Measurements from ENCODE around the gene CERT1.
A peak's percentile ranks its signal among the peaks of the same experiment; 100 is the strongest.
"Not testable (repeated sequence)": the region's sequence is repeated elsewhere in the genome, so short reads cannot be mapped to it uniquely, and the experiment has no call there.

Gene CERT1

DNA sequence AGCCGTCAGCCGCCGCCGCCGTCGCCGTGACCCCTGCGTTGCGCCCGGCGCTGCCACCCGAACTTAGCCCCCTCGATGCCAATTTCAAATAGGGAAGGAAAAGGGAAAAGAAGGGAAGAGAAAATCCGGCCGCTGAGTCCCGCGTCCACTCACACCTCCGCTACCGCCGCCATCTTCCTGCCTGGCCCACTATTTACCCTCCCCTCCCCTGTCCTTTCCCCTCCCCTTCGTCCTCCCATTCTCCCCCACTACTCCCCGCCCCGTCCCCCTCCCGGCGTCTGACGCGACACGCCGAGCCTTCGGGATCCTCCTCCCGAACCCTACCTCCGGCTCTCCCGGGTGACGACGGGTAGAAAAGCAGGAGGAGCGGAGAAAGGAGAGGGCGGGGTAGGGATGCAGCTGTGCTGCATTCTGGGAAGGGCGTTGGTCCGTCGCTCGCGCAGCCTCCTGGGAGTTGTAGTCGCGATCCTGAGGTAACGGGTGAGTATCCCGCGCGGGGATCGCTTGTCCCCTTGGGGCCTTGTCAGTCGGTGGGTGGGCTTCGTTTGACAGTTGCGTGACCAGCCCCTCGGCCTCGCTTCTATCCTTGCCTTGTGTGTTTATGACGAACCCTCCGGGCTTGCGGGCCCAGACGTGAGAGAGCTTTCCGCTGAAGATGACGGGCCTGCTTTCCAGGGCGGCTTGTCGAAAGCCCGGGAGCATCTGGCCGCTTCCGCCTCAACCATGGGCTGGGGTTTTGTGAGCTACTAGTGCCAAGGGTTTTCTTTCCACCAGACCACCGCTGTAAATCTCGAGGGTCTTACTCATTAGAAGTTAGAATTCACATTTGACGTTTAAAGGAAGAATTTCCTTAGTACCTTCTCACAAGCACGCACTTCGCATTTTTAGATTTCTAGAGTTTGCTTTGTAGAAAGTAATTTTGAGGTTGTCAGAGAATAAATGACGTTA is at the start of gene CERT1, which contains the start of gene POLK:
Gene CERT1, minus strand, starts transcription at position 195 of the 948 bp plus-strand sequence. CDS start 422 bp downstream, outside the sequence.
Gene POLK, plus strand, starts transcription at position 457 of the 948 bp plus-strand sequence.
- peak; percentile 95 to 96 for DNase-seq

DNA sequence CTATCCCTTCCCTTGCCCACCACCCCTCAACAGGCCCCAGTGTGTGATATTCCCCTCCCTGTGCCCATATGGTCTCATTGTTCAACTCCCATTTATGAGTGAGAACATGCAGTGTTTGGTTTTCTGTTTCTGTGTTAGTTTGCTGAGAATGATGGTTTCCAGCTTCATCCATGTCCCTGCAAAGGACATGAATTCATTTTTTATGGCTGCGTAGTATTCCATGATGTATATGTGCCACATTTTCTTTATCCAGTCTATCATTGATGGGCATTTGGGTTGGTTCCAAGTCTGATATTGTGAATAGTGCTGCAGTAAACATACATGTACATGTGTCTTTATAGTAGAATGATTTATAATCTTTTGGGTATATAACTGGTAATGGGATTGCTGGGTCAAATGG is 49.2 kb upstream of the CERT1 start:
- DNase-seq: not testable (repeated sequence)

DNA sequence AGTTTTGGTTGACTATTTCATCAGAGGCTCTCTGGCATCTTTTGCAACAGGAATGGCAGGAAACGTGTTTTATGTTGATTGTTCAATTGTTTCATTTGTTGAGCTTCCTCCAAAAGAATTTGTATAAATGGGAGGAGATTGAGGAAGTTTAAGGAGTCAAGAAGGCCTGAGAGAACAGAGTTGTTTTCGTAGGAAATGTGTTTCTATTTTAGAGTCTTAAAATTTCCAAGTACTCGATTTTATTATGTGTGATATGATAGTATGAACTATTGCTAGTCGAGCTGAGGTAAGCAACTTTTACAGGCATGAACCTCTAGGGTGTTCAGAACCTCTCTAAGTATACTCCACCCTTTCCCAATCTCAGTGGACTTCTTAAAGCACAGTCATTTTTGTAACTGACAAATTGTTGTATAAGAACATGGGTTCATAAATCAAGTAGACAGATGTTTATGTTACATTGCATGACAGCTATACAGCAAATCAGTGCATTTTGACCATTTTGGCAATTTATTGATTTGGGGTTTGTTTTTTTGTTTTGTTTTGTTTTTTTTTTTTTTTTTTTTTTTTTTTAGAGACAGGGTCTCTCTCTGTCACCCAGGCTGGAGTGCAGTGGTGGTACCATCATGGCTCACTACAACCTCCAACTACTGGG is 47.7 kb upstream of the CERT1 start:
- DNase-seq: no peak

DNA sequence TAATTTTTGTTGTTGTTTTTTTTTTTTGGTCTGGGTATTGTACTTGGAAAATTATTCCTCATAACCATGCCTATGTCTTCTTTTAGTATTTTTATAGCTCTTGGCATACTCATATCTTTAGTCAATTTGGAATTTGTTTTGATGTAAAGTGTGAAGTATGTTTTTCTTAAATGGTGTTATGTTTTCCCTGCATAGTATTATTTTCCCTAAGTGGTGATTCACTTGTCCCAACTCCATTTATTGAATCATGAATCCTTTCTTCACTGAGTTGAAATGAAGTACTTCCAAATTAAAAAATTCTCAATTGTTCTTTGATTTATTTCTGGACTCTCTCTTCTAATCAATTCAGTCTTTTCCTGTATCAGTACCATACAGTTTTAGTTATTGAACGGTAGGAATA is 46.8 kb upstream of the CERT1 start:
- DNase-seq: no peak

GRCh38 chr5:75553358-75553757 is 41.9 kb upstream of the CERT1 start:
- DNase-seq: no peak

DNA sequence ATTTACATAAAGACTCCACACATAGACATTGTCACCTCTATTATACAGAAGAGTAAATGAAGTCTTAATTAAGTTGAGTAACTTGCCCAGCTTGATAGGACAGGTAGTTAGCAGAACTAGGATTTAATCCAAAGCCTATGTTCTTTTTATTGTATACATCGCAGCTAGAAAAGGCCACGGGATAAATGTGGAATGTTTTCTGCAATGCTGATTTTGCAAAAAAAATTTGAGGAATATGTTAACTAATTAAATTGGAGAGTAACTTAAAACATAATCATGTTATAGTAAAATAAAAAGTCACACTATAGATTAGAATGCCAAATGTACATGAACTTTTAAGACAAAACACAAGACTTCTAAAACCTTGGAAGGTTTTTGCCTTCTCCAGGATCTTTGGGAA is 41.3 kb upstream of the CERT1 start:
- DNase-seq: no peak

GRCh38 chr5:75551471-75551870 is 40.0 kb upstream of the CERT1 start:
- no peak for DNase-seq

- DNase-seq: no peak
Observed at GRCh38 chr5:75550597-75550996, 39.2 kb upstream of the CERT1 start.

- no peak for DNase-seq
Observed at GRCh38 chr5:75547812-75548211, 36.4 kb upstream of the CERT1 start.

- DNase-seq: no peak
Observed at GRCh38 chr5:75546830-75547229, 35.4 kb upstream of the CERT1 start.

- DNase-seq: no peak
Observed at GRCh38 chr5:75545131-75545530, 33.7 kb upstream of the CERT1 start.

GRCh38 chr5:75538211-75538610 is 26.8 kb upstream of the CERT1 start:
- no peak for DNase-seq

DNA sequence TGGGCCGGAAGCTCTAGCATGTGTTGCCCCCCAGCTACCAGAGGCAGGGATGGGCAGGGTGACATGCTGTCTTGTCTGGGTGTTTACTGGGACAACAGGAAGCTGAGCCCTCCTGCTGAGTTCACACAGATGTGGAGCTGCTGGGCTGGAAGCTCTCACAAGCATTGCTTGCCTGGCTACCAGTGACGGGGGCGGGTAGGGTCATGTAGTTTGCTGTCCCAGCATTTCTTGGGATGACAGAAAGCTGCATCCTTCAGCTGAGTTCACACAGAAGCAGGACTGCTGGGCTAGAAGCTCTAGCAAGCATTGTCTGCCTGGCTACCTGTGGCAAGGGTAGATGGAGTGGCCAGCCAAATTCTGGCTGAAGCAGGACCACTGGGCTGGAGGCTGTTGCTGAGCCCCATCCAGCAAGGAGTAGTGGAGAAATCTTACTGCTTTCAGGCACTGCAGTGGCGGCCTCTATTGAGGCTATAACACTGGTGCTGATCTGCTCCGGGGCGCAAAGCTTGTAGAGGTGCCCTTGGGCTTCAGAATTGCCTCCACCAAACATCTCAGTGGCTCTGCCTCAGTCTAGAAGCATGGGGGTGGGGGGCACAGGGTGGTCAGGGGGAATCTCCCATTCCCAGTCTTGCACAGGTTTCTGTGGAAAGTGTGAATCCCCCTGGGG is 25.4 kb upstream of the CERT1 start:
- DNase-seq: no peak

GRCh38 chr5:75536147-75536546 is 24.7 kb upstream of the CERT1 start:
- no peak for DNase-seq

GRCh38 chr5:75534734-75535133 is 23.3 kb upstream of the CERT1 start:
- no peak for DNase-seq

GRCh38 chr5:75533716-75534115 is 22.3 kb upstream of the CERT1 start:
- DNase-seq: not testable (repeated sequence)

DNA sequence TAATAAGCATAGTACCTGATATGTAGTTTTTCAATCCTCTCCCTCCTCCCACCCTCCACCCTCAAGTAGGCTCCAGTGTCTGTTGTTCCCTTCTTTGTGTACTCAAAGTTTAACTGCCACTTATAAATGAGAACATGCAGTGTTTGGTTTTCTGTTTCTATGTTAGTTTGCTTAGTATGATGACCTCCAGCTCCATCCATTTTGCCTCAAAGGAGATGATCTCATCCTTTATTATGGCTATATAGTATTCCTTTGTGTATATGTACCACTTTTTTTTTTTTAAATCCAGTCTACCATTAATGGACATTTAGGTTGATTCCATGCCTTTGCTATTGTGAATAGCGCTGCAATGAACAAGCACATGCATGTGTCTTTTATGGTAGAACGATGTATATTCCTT is 20.8 kb upstream of the CERT1 start:
- no peak for DNase-seq

DNA sequence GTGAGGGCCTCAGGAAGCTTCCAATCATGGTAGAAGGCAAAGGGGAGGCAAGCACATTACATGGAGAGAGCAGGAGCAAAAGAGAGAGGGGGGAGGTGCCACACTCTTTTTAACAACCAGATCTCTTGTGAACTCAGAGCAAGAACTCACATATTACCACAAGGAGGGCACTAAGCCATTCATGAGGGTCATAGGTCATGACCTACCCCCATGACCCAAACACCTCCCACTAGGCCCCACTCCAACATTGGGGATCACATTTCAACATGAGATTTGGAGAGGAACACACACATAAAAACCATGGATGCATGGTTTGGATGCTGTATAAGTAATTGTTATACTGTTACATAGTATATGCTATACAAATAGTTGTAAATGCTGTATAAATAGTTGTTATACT is 17.8 kb upstream of the CERT1 start:
- no peak for DNase-seq

GRCh38 chr5:75526070-75526469 is 14.6 kb upstream of the CERT1 start:
- no peak for DNase-seq

GRCh38 chr5:75525344-75525743 is 13.9 kb upstream of the CERT1 start:
- DNase-seq: no peak

GRCh38 chr5:75524591-75524990 is 13.2 kb upstream of the CERT1 start:
- DNase-seq: no peak

DNA sequence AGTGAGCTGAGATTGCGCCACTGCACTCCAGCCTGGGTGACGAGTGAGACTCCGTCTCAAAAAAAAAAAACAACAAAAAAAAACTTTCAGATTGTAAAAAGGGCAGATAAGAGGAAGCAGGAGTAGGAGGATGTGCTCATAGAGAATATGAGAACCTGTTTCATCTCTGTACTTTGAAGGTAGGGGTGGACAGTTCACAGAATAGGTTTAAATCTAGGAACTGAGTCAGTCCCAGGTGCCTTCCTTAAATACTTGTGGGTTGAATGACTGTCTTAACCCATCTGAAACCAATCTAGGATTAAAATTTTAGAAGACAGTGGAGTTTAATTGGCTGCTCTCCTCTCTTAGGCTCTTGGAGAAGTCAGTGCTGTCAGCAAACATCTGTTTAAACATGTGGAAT is 12.6 kb upstream of the CERT1 start:
- DNase-seq: no peak

DNA sequence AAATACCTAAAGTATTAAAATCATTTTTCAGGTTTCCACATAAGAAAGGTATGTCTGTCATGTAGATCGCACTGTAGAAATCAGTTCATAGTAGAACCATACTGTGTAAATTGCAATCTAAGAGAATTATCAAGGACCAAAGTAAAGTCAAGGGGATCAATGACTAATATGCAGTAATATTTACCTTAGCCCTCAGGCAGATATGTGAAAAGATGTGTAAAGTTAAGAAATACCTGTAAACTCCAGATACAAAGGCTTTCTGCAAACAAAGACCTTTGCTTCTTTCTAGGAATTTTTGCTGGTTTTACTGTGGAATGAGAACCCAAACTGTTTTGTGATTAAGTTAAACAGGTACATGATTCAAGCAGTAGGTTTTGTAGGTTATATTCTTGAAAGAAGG is 11.8 kb upstream of the CERT1 start:
- no peak for DNase-seq

GRCh38 chr5:75522542-75522941 is 11.1 kb upstream of the CERT1 start:
- DNase-seq: no peak

Measured in activated T-cell treated with anti-CD3 and anti-CD28 coated beads, Interleukin-2, amount 50 U/mL, for 48 hours (primary cell).